Thyroid gland (tissue), 4 donors: ENCODE results near the gene PKIB. TPM values are rescaled to one million over a fixed set of nuclear protein-coding genes. Genes with fewer than 3 reads are reported as not detected.

Experiments used
- DNase-seq, 2 donors: peaks; one replicate each; pipeline ENCODE4 v3.0.0-alpha.2; 2019
- H3K27ac ChIP-seq, 3 donors: fragments of 200-600 bp; sonication (generic); 1 replicate in 2 of 3; 2 replicates in 1 of 3; pipeline ENCODE4 v1.5.1; 2016 to 2019; ENCODE audit warnings: mild to moderate bottlenecking in 1 of 3, moderate library complexity in 1 of 3
- H3K27me3 ChIP-seq: fragments of 200-600 bp; sonication (generic); one replicate; pipeline ENCODE4 v1.5.1; 2019
- H3K36me3 ChIP-seq, 2 donors: fragments of 200-600 bp; sonication (generic); one replicate each; pipeline ENCODE4 v1.5.1; 2016 to 2019
- H3K4me1 ChIP-seq, 2 donors: fragments of 200-600 bp; sonication (generic); one replicate each; pipeline ENCODE4 v1.5.1; 2017 to 2019
- H3K4me3 ChIP-seq, 3 donors: fragments of 200-600 bp; sonication (generic); replicated peaks in 1 of 3; 1 replicate in 2 of 3; 2 replicates in 1 of 3; pipeline ENCODE4 v1.5.1; 2016; ENCODE audit warnings: mild to moderate bottlenecking in 1 of 3
- H3K9me3 ChIP-seq: fragments of 200-600 bp; sonication (generic); one replicate; pipeline ENCODE4 v1.5.1; 2017
- POLR2A ChIP-seq, 2 donors: fragments of 450-650 bp; IDR thresholded peaks; one replicate each; pipeline ENCODE4 v1.6.1; 2017; ENCODE audit warnings: antibody characterized with exemption in 2 of 2, mild to moderate bottlenecking in 2 of 2, moderate library complexity in 1 of 2
- WGBS, 2 donors: methylation state at CpG; one replicate each; pipeline ENCODE4 v1.1.5; 2017; 5-methylcytosine and 5-hydroxymethylcytosine counted together
- intact Hi-C: fragments of 100-400 bp; cut with DNase I; formaldehyde crosslinking; loops from one replicate; pipeline ENCODE4 v1.15.1; 2023
- total RNA-seq, 4 donors: library from RNA; depleted of rRNA; stranded (reverse); fragments of >200 nt; gene quantifications; one replicate each; pipeline ENCODE4 v1.2.3, GENCODE V29; 2016
- TF ChIP-seq, protein P1 (sequence below), 6 experiments: fragments of 200-600 bp in 3 of 6; fragments of 450-650 bp in 3 of 6; sonication (generic) in 3 of 6; IDR thresholded peaks; one replicate each; pipeline ENCODE4 v1.5.1; 2016 to 2019; ENCODE audit warnings: antibody characterized with exemption in 6 of 6, mild to moderate bottlenecking in 2 of 6, inconsistent platforms in 1 of 6, moderate library complexity in 1 of 6

Gene PKIB
- total RNA-seq, 4 donors from 2014 or later: 0.83 to 3.0 (median 1.5) TPM

DNA sequence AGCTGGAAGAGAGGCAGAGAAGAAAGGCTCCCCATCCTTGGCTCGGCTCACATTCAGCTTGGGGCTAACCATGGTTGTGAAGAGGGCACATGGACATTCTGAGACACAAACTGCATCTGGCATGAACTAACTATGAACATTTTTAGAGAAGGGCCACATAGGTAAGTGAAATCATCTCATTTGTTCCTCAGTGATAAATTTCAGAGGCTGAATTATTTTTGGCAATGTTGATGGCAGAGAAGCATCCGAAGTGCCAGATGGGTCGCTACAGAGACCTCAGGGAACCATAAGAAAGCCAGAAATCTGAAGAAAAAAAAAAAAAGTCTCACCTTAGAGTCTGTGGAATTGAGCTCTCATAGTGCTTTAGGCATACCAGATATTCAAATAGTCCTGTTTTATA is 120.1 kb downstream of the PKIB start:
- WGBS, 2 donors: 85 to 92% methylated on average over 3 of the region's 3 CpGs
- no peak for DNase-seq
- no peaks in the 10 kb centered on the region for H3K4me1 ChIP-seq
- no peaks in the 10 kb centered on the region for H3K9me3 ChIP-seq
- H3K4me3 ChIP-seq: no peak overlapping the region
- H3K27ac ChIP-seq: no peak overlapping the region
- intact Hi-C loops: loop anchor here (5.0 to 10.0 kb wide), 2 partner anchors 107 to 584 kb away; no protein-coding TSS in a partner anchor
- TF ChIP-seq, protein P1, sequence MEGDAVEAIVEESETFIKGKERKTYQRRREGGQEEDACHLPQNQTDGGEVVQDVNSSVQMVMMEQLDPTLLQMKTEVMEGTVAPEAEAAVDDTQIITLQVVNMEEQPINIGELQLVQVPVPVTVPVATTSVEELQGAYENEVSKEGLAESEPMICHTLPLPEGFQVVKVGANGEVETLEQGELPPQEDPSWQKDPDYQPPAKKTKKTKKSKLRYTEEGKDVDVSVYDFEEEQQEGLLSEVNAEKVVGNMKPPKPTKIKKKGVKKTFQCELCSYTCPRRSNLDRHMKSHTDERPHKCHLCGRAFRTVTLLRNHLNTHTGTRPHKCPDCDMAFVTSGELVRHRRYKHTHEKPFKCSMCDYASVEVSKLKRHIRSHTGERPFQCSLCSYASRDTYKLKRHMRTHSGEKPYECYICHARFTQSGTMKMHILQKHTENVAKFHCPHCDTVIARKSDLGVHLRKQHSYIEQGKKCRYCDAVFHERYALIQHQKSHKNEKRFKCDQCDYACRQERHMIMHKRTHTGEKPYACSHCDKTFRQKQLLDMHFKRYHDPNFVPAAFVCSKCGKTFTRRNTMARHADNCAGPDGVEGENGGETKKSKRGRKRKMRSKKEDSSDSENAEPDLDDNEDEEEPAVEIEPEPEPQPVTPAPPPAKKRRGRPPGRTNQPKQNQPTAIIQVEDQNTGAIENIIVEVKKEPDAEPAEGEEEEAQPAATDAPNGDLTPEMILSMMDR (IDR thresholded peaks at IDR 0.05): no peak
- no peak for TF ChIP-seq POLR2A (IDR thresholded peaks at IDR 0.05)
- H3K36me3 ChIP-seq: no peaks in the 10 kb centered on the region
- no peaks in the 10 kb centered on the region for H3K27me3 ChIP-seq

DNA sequence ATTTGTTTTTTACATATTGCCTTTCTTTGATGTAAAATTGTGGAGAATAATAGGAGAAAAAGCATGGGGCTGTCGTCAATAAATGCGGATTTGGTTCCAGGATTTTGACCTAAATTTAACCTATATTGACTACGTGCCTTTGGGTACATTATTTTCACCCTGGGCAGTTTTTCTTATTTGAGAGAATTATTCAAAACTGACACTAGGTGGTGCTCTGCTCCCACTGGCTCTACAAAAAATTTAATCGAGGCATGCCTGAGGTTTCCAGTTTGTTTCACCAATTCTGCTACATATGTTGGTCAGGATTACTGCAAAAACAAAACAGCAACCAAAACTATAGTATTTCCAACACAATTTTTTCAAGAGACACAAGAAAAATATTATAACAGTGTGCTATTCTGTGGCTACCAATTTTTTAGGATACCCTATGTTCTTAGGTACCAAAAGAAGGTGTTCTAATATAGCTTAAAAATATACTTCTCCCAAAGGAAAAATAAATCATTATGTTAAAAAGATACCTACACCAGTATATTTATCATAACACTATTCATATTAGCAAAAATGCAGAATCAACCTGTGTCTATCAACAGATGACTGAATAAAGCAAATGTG is 120.7 kb downstream of the PKIB start:
- WGBS, 2 donors: 3% methylated on average over 4 of the region's 4 CpGs

DNA sequence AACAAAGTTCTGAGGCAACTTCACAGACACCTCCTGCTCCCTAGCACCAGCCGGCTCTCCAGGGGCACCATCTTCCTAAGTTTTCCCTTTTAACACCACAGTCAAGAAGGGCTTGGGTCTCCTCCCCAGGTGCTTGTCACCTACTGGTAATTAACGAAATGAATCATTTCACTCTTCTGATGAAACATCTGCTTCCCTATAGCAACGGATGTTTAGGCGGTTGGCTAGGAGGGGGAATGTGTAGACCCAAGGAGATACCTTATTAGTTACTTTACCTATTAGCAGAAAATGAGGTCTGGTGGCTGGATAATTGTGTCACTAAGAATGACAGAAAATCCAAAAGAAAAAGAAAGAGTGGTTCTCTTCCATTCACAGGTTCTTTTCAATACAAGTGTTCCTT is 123.1 kb downstream of the PKIB start:
- H3K36me3 ChIP-seq: no peaks in the 10 kb centered on the region
- intact Hi-C loops: loop anchor here (5.0 to 10.0 kb wide), 2 partner anchors 104 to 582 kb away; no protein-coding TSS in a partner anchor

More for the DNA sequence above, 120.7 kb downstream of the PKIB start:
- no peak for DNase-seq
- Histone ChIP-seq H3K27ac (no peak overlapping the region), H3K9me3 (no peaks in the 10 kb centered on the region), H3K4me3 (no peak overlapping the region), H3K27me3 (no peaks in the 10 kb centered on the region), H3K4me1 (no peaks in the 10 kb centered on the region), H3K36me3 (no peaks in the 10 kb centered on the region)
- TF ChIP-seq, protein P1 (IDR thresholded peaks at IDR 0.05): peak; percentile 61 to 88 (median 76)
- no peak for TF ChIP-seq POLR2A (IDR thresholded peaks at IDR 0.05)
- intact Hi-C loops: loop anchor here (5.0 to 10.0 kb wide), 2 partner anchors 106 to 584 kb away; no protein-coding TSS in a partner anchor

DNA sequence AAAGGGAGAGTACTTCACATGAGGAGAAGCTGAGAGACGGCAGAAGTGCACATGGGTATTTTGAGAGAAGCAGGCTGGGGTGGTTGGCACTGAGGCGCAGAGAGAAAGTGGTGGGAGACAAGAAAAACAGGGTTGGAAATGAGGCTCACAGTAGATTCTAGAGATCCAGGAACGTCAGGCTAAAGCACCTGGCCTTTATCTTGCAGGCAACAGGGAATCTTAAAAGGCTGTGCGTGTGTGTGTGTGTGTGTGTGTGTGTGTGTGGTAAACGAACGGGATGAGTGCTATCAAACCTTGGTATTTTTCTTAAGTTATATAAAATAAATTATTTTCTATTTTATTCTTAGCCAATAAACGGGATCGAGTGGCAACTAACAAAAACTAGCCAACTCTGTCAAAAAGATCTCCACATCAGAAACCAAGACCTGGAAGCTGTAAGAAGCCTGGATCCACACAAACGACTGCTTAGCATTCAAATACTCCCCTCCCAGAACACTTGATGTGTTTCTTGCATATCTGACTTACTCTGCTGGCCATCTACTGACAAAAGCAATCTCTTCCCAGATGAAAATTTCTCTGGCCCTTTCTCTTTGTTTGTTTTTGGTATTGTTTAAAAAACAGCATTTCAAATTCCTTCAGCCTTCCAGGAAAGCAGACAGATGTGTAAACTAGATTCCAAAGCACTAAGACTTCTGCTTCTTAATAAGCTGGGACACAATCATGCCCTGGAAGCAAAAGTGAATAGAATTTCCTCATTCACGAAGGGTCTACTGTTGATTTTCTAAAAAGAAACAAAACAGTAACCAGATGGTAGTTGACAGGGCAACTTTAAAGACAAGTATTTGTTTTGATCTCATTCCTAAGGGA is 124.6 kb downstream of the PKIB start:
- Histone ChIP-seq H3K9me3 (no peaks in the 10 kb centered on the region), H3K27ac (no peak overlapping the region), H3K4me3 (no peak overlapping the region), H3K4me1 (no peaks in the 10 kb centered on the region), H3K27me3 (no peaks in the 10 kb centered on the region), H3K36me3 (no peaks in the 10 kb centered on the region)
- intact Hi-C loops: loop anchor here (5.0 to 10.0 kb wide), 2 partner anchors 103 to 580 kb away; no protein-coding TSS in a partner anchor
- WGBS, 2 donors: 50 to 52% methylated on average over 10 of the region's 10 CpGs
- DNase-seq: no peak
- no peak for TF ChIP-seq POLR2A (IDR thresholded peaks at IDR 0.05)
- TF ChIP-seq, protein P1 (IDR thresholded peaks at IDR 0.05): no peak

More for the DNA sequence above, 123.1 kb downstream of the PKIB start:
- Histone ChIP-seq H3K9me3 (no peaks in the 10 kb centered on the region), H3K27ac (no peak overlapping the region), H3K27me3 (no peaks in the 10 kb centered on the region), H3K4me1 (no peaks in the 10 kb centered on the region), H3K4me3 (no peak overlapping the region)
- WGBS, 2 donors: 80 to 86% methylated on average over 4 of the region's 4 CpGs
- TF ChIP-seq, protein P1 (IDR thresholded peaks at IDR 0.05): no peak
- no peak for TF ChIP-seq POLR2A (IDR thresholded peaks at IDR 0.05)
- no peak for DNase-seq
